GM12878 (cell line): Measurements from ENCODE around the gene SLC12A1. TPM values are rescaled to one million over a fixed set of nuclear protein-coding genes. Genes with fewer than 3 reads are reported as not detected.

Experiments used
- ATAC-seq: fragments of 200-7000 bp; cut with Tn5 transposase; 3 replicates; pipeline ENCODE4 v1.9.1; 2020; ENCODE audit warnings: mild to moderate bottlenecking, moderate library complexity
- BruUV-seq: library from RNA; stranded (reverse); fragments of 400-500 nt; replicated peaks from 2 replicates; lab custom pipeline; 2021; lab: Mats Ljungman, UMichigan
- CTCF ChIA-PET: fragments of 300-600 bp; sonication (Branson Sonifier 250); formaldehyde crosslinking; extraction: SDS; loops from one replicate; lab custom pipeline; 2021; ENCODE audit warnings: inconsistent platforms; lab: Yijun Ruan, JAX
- POLR2A ChIA-PET: fragments of 350-600 bp; formaldehyde crosslinking; extraction: SDS; loops from one replicate; lab custom pipeline; 2021; ENCODE audit warnings: inconsistent platforms; lab: Charles Lee
- RAD21 ChIA-PET: fragments of 300-600 bp; sonication (Branson Sonifier 250); formaldehyde crosslinking; loops from one replicate; lab custom pipeline; 2023; ENCODE audit warnings: antibody characterized with exemption; ENCODE audit not compliant: unreplicated experiment; lab: Charles Lee
- SMC1A ChIA-PET: fragments of 300-600 bp; sonication (Branson Sonifier 250); formaldehyde crosslinking; loops from one replicate; lab custom pipeline; 2023; ENCODE audit not compliant: unreplicated experiment, uncharacterized antibody; lab: Charles Lee
- DNase-seq: peaks from one replicate; pipeline ENCODE4 v3.0.0-alpha.2; 2011; ENCODE audit warnings: low read depth, low spot score
- FAIRE-seq: peaks from 3 replicates; lab custom pipeline; 2011; peaks lifted over from hg19 to GRCh38; lab: Jason Lieb, UNC
- H2AFZ ChIP-seq: 2 replicates; pipeline ENCODE4 v1.6.0; 2011; ENCODE audit warnings: low read depth, low read length, control low read depth; ENCODE audit not compliant: control insufficient read depth
- H3K27ac ChIP-seq: 2 replicates; pipeline ENCODE4 v1.5.1; 2011; ENCODE audit warnings: control low read depth; ENCODE audit not compliant: control insufficient read depth, insufficient read depth
- H3K27me3 ChIP-seq, 2 experiments: replicated peaks in 1 of 2; 2 replicates each; pipeline versions ENCODE4 v1.6.0 to v1.6.1; 2011; ENCODE audit warnings: low read length in 1 of 2; ENCODE audit not compliant: control insufficient read depth in 2 of 2, insufficient read depth in 2 of 2
- H3K36me3 ChIP-seq, 2 experiments: 2 replicates each; pipeline ENCODE4 v1.5.1; 2011; ENCODE audit warnings: low read length in 1 of 2; ENCODE audit not compliant: control insufficient read depth in 2 of 2, insufficient read depth in 2 of 2
- H3K4me1 ChIP-seq: 2 replicates; pipeline ENCODE4 v1.6.1; 2011; ENCODE audit warnings: mild to moderate bottlenecking, low read length, moderate library complexity, mixed read lengths; ENCODE audit not compliant: control insufficient read depth, insufficient read depth
- H3K4me2 ChIP-seq: 2 replicates; pipeline ENCODE4 v1.6.0; 2011; ENCODE audit warnings: control low read depth; ENCODE audit not compliant: control insufficient read depth, insufficient read depth
- H3K4me3 ChIP-seq: fragments of 200-600 bp; sonication (generic); 2 replicates; pipeline ENCODE4 v1.5.1; 2016
- H3K79me2 ChIP-seq: 2 replicates; pipeline ENCODE4 v1.6.0; 2011; ENCODE audit warnings: low read length; ENCODE audit not compliant: control insufficient read depth, insufficient read depth
- H3K9ac ChIP-seq: 2 replicates; pipeline ENCODE4 v1.8.0; 2011; ENCODE audit warnings: low read length, control low read depth, mixed read lengths; ENCODE audit not compliant: control insufficient read depth, insufficient read depth
- H3K9me3 ChIP-seq: replicated peaks from 3 replicates; pipeline ENCODE4 v1.5.1; 2011; ENCODE audit warnings: mild to moderate bottlenecking, low read length; ENCODE audit not compliant: control insufficient read depth, insufficient read depth
- H4K20me1 ChIP-seq: 2 replicates; pipeline ENCODE4 v1.6.0; 2011; ENCODE audit not compliant: control insufficient read depth, insufficient read depth
- BRCA1 ChIP-seq: IDR thresholded peaks from 2 replicates; pipeline ENCODE4 v1.6.1; 2011; ENCODE audit warnings: low read depth, low read length, improper control_type of control experiment
- USF1 ChIP-seq: IDR thresholded peaks from 2 replicates; pipeline ENCODE4 v1.6.1; 2011; ENCODE audit warnings: borderline replicate concordance, low read depth, mild to moderate bottlenecking, moderate library complexity, mixed read lengths, low read length; ENCODE audit not compliant: insufficient read depth; ENCODE audit errors: extremely low read length
- ZBTB11 ChIP-seq: fragments of 450-650 bp; formaldehyde crosslinking; IDR thresholded peaks from 2 replicates; pipeline ENCODE4 v1.5.0; 2022; ENCODE audit warnings: mild to moderate bottlenecking, missing genetic modification characterization
- ZNF622 ChIP-seq: fragments of 450-650 bp; IDR thresholded peaks from 2 replicates; pipeline ENCODE4 v1.6.1; 2017; ENCODE audit warnings: mild to moderate bottlenecking, inconsistent platforms
- WGBS: methylation state at CpG from one replicate; pipeline ENCODE4 v1.1.6; 2016; ENCODE audit warnings: low lambda C conversion rate; ENCODE audit not compliant: insufficient replicate concordance, insufficient coverage; ENCODE audit errors: missing lambda C conversion rate; 5-methylcytosine and 5-hydroxymethylcytosine counted together
- in situ Hi-C: fragments of 300-500 bp; cut with MboI; formaldehyde crosslinking; loops from 9 replicates; pipeline ENCODE4 v1.14.3; 2018; ENCODE audit warnings: mixed read lengths
- intact Hi-C: fragments of 100-400 bp; cut with micrococcal nuclease; formaldehyde crosslinking; loops from one replicate; pipeline ENCODE4 v1.14.2; 2022; ENCODE audit not compliant: unreplicated experiment
- polyA plus RNA-seq, 11 experiments: library from polyadenylated mRNA; depleted of rRNA in 4 of 11; unstranded in 6 of 11; stranded (reverse) in 5 of 11; fragments of >200 nt; fragmentation: Nextera tagmentation in 4 of 11; fragmentation: Illumina TruSeq in 1 of 11; extraction: Ambion mirVana in 4 of 11; extraction: Trizol in 1 of 11; gene quantifications; 1 replicate in 1 of 11; 2 replicates in 10 of 11; pipeline versions ENCODE4 v1.2.1 to v1.2.3, GENCODE V29; 2011 to 2016; ENCODE audit warnings: inconsistent platforms in 2 of 11, missing spikeins in 2 of 11, low read depth in 1 of 11
- total RNA-seq, 4 experiments: library from RNA; depleted of rRNA in 3 of 4; stranded (reverse); fragments of >200 nt in 3 of 4; fragmentation: Illumina TruSeq in 1 of 4; extraction: Trizol in 1 of 4; gene quantifications; 2 replicates each; pipeline versions ENCODE4 v1.2.1 to v1.2.3, GENCODE V29; 2013 to 2021

SLC12A1 gene
- total and polyA plus RNA-seq, 10 of the 15 experiments (the other 5 are each of a cell fraction or from before 2014, with no cell fraction given), result under 0.01 TPM; not detected in 9

GRCh38 chr15:48282216-48282615 lies 76.1 kb downstream of the SLC12A1 start:
- intact Hi-C loops (no loop called here), in situ Hi-C loops (loop anchor here (10.0 kb wide), 1 partner anchor 1087 kb away; no protein-coding TSS in a partner anchor)
- Histone ChIP-seq H3K9me3 (no peaks in the 10 kb centered on the region), H3K79me2 (no peaks in the 10 kb centered on the region), H3K4me3 (no peak overlapping the region), H3K4me2 (no peak overlapping the region), H3K9ac (no peak overlapping the region), H4K20me1 (no peaks in the 10 kb centered on the region), H3K4me1 (no peaks in the 10 kb centered on the region), H3K36me3 (no peaks in the 10 kb centered on the region), H2AFZ (no peak overlapping the region), H3K27me3 (no peaks in the 10 kb centered on the region), H3K27ac (no peak overlapping the region)
- WGBS, result 23% methylated on average over 4 of the region's 4 CpGs
- ChIA-PET RAD21 (no interaction called here), SMC1A (no interaction called here), POLR2A (no interaction called here), CTCF (no interaction called here)
- BruUV-seq, result no TSS peak
- ATAC-seq (no peak), DNase-seq (no peak), FAIRE-seq (no peak)
- TF ChIP-seq BRCA1, result no peak
- no peak for TF ChIP-seq ZNF622
- no peak for TF ChIP-seq ZBTB11
- TF ChIP-seq USF1, result no peak
